Measurements from ENCODE around the gene ZNF846. TPM values are rescaled to one million over a fixed set of nuclear protein-coding genes. Genes with fewer than 3 reads are reported as not detected.

The ZNF846 gene
- total RNA-seq, 1 experiment from 2014 or later: 11.2 TPM

GRCh38 chr19:9801976-9802375, 33.4 kb upstream of the ZNF846 start (continued):
- no peak for TF ChIP-seq USF1 (CRISPR knock-in tag; IDR thresholded peaks at IDR 0.05)

DNA sequence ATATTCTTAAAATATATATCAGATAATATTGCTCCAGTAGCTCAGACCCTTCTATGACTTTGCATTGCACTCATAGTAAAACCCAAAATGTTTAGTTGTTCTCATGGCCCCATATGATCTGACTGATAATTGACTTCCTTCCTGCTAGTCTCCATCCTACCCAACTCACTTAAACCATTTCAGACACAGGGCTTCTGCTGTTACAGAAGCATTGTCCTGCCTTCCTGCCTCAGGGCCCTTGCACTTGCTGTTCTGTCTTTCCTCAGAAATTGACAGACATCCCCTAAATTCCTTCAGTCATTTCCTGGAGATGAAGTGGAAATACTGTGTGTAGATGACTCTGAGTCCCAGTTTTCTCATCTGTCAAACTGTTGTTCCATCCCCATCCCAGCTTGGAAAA, 30.6 kb upstream of the ZNF846 start:
- POLR2A ChIA-PET: interaction anchor here (0.6 to 0.7 kb wide), 3 partner anchors 54 to 661 kb away, joined by 3 to 4 read pairs (median 3); partner anchors contain the start of gene ZNF561
- no peak overlapping the region for H3K4me3 Mint-ChIP-seq
- DNase-seq (ENCODE audit: low spot score): no peak
- H3K36me3 Mint-ChIP-seq: no peaks in the 10 kb centered on the region
- TF ChIP-seq MXD4 (CRISPR knock-in tag; IDR thresholded peaks at IDR 0.05; ENCODE audit: borderline replicate concordance) (no peak), TEAD1 (CRISPR knock-in tag; IDR thresholded peaks at IDR 0.05) (no peak), NR1H2 (CRISPR knock-in tag; IDR thresholded peaks at IDR 0.05) (no peak), NFATC4 (CRISPR knock-in tag; IDR thresholded peaks at IDR 0.05) (no peak), NFE2L1 (CRISPR knock-in tag; IDR thresholded peaks at IDR 0.05) (no peak), RELA (CRISPR knock-in tag; IDR thresholded peaks at IDR 0.05; ENCODE audit: borderline replicate concordance) (no peak), NR3C1 (CRISPR knock-in tag; conservative IDR thresholded peaks at IDR 0.05; ENCODE audit: low read depth) (no peak)
- TF ChIP-seq, protein P1, sequence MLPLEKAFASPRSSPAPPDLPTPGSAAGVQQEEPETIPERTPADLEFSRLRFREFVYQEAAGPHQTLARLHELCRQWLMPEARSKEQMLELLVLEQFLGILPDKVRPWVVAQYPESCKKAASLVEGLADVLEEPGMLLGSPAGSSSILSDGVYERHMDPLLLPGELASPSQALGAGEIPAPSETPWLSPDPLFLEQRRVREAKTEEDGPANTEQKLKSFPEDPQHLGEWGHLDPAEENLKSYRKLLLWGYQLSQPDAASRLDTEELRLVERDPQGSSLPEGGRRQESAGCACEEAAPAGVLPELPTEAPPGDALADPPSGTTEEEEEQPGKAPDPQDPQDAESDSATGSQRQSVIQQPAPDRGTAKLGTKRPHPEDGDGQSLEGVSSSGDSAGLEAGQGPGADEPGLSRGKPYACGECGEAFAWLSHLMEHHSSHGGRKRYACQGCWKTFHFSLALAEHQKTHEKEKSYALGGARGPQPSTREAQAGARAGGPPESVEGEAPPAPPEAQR (CRISPR knock-in tag; IDR thresholded peaks at IDR 0.05): no peak
- TF ChIP-seq, protein P2, sequence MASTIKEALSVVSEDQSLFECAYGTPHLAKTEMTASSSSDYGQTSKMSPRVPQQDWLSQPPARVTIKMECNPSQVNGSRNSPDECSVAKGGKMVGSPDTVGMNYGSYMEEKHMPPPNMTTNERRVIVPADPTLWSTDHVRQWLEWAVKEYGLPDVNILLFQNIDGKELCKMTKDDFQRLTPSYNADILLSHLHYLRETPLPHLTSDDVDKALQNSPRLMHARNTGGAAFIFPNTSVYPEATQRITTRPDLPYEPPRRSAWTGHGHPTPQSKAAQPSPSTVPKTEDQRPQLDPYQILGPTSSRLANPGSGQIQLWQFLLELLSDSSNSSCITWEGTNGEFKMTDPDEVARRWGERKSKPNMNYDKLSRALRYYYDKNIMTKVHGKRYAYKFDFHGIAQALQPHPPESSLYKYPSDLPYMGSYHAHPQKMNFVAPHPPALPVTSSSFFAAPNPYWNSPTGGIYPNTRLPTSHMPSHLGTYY (CRISPR knock-in tag; IDR thresholded peaks at IDR 0.05): no peak
- TF ChIP-seq, protein P3, sequence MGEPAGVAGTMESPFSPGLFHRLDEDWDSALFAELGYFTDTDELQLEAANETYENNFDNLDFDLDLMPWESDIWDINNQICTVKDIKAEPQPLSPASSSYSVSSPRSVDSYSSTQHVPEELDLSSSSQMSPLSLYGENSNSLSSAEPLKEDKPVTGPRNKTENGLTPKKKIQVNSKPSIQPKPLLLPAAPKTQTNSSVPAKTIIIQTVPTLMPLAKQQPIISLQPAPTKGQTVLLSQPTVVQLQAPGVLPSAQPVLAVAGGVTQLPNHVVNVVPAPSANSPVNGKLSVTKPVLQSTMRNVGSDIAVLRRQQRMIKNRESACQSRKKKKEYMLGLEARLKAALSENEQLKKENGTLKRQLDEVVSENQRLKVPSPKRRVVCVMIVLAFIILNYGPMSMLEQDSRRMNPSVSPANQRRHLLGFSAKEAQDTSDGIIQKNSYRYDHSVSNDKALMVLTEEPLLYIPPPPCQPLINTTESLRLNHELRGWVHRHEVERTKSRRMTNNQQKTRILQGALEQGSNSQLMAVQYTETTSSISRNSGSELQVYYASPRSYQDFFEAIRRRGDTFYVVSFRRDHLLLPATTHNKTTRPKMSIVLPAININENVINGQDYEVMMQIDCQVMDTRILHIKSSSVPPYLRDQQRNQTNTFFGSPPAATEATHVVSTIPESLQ (CRISPR knock-in tag; IDR thresholded peaks at IDR 0.05): no peak
- TF ChIP-seq, protein P4, sequence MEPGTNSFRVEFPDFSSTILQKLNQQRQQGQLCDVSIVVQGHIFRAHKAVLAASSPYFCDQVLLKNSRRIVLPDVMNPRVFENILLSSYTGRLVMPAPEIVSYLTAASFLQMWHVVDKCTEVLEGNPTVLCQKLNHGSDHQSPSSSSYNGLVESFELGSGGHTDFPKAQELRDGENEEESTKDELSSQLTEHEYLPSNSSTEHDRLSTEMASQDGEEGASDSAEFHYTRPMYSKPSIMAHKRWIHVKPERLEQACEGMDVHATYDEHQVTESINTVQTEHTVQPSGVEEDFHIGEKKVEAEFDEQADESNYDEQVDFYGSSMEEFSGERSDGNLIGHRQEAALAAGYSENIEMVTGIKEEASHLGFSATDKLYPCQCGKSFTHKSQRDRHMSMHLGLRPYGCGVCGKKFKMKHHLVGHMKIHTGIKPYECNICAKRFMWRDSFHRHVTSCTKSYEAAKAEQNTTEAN (CRISPR knock-in tag; IDR thresholded peaks at IDR 0.05): no peak
- TF ChIP-seq, protein P5, sequence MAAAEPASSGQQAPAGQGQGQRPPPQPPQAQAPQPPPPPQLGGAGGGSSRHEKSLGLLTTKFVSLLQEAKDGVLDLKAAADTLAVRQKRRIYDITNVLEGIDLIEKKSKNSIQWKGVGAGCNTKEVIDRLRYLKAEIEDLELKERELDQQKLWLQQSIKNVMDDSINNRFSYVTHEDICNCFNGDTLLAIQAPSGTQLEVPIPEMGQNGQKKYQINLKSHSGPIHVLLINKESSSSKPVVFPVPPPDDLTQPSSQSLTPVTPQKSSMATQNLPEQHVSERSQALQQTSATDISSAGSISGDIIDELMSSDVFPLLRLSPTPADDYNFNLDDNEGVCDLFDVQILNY (CRISPR knock-in tag; IDR thresholded peaks at IDR 0.05): no peak
- no peak for ATAC-seq
- H3K27ac Mint-ChIP-seq: no peak overlapping the region
- H3K9me3 Mint-ChIP-seq: no peaks in the 10 kb centered on the region
- CTCF ChIA-PET: interaction anchor here (0.6 to 1.2 kb wide), 3 partner anchors 48 to 173 kb away, joined by 3 to 5 read pairs (median 4); no protein-coding TSS in a partner anchor
- no peaks in the 10 kb centered on the region for H3K27me3 Mint-ChIP-seq (ENCODE audit: low read depth)
- peaks cover 5% of the 10 kb centered on the region; the same call in 1 of the 2 replicates for H3K4me1 Mint-ChIP-seq

GRCh38 chr19:9797871-9798270, 29.3 kb upstream of the ZNF846 start:
- no peaks in the 10 kb centered on the region for H3K27me3 Mint-ChIP-seq (ENCODE audit: low read depth)
- ChIA-PET CTCF (no interaction called here), POLR2A (no interaction called here)
- no peak for DNase-seq (ENCODE audit: low spot score)
- H3K4me1 Mint-ChIP-seq: peaks cover 14% of the 10 kb centered on the region
- no peak for TF ChIP-seq SMAD4 (CRISPR knock-in tag; IDR thresholded peaks at IDR 0.05)
- TF ChIP-seq, protein P6, sequence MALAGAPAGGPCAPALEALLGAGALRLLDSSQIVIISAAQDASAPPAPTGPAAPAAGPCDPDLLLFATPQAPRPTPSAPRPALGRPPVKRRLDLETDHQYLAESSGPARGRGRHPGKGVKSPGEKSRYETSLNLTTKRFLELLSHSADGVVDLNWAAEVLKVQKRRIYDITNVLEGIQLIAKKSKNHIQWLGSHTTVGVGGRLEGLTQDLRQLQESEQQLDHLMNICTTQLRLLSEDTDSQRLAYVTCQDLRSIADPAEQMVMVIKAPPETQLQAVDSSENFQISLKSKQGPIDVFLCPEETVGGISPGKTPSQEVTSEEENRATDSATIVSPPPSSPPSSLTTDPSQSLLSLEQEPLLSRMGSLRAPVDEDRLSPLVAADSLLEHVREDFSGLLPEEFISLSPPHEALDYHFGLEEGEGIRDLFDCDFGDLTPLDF (CRISPR knock-in tag; IDR thresholded peaks at IDR 0.05): no peak
- TF ChIP-seq NFYB (CRISPR knock-in tag; conservative IDR thresholded peaks at IDR 0.05; ENCODE audit: low read depth): no peak
- TF ChIP-seq HMGXB4 (CRISPR knock-in tag; IDR thresholded peaks at IDR 0.05): no peak
- TF ChIP-seq, protein P3 (CRISPR knock-in tag; IDR thresholded peaks at IDR 0.05): no peak
- TF ChIP-seq ZNF416 (CRISPR knock-in tag; IDR thresholded peaks at IDR 0.05): no peak
- TF ChIP-seq ATF1 (CRISPR knock-in tag; IDR thresholded peaks at IDR 0.05): no peak
- TF ChIP-seq FOXJ3 (CRISPR knock-in tag; IDR thresholded peaks at IDR 0.05; ENCODE audit: borderline replicate concordance): no peak
- H3K9me3 Mint-ChIP-seq: no peaks in the 10 kb centered on the region
- H3K4me3 Mint-ChIP-seq: no peak overlapping the region
- H3K36me3 Mint-ChIP-seq: peaks cover 2% of the 10 kb centered on the region; the same call in 1 of the 2 replicates
- H3K27ac Mint-ChIP-seq: no peak overlapping the region
- ATAC-seq: no peak

All from WTC11 (cell line).